GM19025 (cell line): ENCODE measurements around the gene GPSM1.
"Not testable (repeated sequence)": the region's sequence is repeated elsewhere in the genome, so short reads cannot be mapped to it uniquely, and the experiment has no call there.

Source experiments
- ATAC-seq: cut with Tn5 transposase; IDR thresholded peaks from one replicate; pipeline ENCODE4 v1.9.1; 2021; ENCODE audit warnings: mild to moderate bottlenecking, low read depth, moderate library complexity; ENCODE audit not compliant: unreplicated experiment

The GPSM1 gene

GRCh38 chr9:136342181-136343120 lies 15.1 kb downstream of the GPSM1 start:
- no peak for ATAC-seq

DNA sequence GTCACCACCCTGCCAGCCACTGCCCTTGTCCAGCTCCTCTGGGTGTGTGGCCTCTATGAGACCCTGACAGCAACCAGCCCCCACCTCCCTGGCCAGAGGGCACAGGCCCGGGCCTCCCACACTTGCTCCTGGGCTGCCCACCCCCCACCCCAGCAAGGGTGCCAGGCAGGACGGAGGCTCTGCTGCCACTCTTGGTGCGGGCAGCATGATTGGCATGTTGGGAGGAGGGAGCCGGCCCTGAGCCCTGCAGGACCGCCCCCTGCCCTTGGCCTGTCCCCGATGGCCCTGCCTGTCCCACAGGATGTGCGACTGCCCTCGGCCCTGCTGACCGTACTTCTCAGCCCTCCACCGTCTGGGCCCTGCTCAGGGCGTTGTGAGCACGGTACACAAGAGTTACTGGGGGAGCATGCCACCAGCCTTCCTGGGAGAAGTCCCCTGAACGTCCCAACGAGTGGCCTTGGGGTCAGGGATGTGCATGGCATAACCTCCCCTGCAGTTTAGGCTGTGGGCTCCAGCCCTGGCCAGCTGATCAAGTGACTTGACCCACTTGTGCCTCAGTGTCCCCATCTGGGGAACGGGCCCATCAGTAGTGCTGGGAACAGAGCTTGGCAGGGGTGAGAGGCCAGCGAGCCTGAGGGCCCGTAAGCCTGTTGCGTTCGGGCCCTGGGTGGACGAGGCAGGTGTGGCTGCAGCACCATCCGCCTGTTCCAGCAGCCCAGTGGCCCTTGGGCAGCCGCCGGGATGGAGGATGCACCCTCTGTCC lies 16.0 kb downstream of the GPSM1 start:
- ATAC-seq, result no peak

GRCh38 chr9:136343884-136344269 lies 16.5 kb downstream of the GPSM1 start:
- ATAC-seq, result no peak

DNA sequence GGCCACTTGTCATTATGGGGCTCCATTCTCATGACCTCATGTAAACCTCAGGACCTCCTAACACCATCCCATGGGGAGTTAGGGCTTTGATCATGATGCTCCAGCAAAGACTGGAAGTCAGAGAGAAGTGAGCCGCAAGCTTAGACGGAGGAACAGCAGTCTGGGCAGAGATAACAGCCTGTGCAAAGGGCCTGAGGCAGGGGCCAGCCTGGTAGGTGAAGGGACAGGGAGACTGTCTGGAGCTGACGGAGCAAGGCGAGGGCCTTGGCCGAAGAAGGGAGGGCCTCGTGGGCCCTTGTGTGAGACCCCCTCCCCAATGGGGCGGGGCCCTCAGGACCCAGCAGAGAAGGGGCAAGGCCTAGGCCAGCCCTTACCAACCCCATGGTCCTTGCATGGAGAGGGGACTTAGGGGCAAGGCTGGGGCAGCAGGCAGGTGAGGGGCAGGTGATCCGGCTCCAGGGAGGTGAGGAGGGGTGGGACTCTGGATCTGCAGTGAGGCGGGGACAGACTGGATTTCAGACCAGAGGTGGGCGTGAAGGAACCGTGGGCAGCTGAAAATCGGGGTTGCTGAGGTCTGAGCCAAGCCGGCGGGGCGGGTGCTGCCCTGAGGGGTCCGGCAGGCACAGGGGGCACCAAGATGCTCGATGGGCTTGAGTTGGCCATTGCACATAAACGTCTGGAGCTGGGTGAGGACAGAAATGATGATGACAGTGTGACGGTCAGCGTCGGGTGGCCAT lies 17.4 kb downstream of the GPSM1 start:
- no peak for ATAC-seq

GRCh38 chr9:136345281-136346156 lies 18.2 kb downstream of the GPSM1 start:
- ATAC-seq, result no peak

DNA sequence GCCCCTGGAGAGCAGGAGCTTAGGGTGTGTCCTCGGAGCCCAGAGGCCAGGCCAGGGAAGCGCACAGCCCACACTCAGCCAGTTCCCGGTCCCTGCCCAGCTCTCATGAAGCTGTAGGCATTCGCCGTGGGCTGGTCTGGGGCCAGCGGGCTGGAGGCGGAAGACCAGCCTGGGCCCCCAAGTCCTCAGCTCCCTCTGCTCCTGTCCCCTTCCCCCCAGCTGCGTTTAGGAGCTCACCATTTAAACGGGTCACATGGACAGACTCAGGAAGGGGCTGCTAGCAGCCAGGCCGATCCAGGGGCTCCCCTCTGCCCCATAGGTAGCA lies 18.8 kb downstream of the GPSM1 start:
- no peak for ATAC-seq

- ATAC-seq, result no peak
These were observed 19.7 kb downstream of the GPSM1 start for GRCh38 chr9:136346927-136347465.

- no peak for ATAC-seq
These were observed 20.3 kb downstream of the GPSM1 start for GRCh38 chr9:136347472-136348256.

DNA sequence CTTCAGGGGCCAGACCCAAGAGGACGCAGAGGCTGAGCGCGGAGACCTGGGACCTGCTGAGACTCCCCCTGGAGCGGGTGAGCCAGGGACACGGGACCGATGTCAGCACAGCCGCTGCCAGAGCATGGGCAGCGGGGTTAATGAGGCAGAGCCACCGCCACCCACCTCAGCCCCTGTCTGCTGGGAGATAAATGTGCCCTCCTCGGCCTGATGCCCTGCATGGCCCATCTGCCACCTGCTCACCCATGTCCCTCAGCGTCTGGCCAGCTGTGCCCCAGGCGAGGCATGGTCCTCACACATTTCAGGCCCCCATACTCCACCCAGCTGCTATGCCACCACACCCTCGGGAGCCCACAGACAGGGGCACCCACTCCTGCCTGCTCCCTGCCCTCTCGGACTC lies 21.4 kb downstream of the GPSM1 start:
- no peak for ATAC-seq

GRCh38 chr9:136349546-136349945 lies 22.2 kb downstream of the GPSM1 start:
- ATAC-seq, result no peak

GRCh38 chr9:136351252-136351800 lies 24.0 kb downstream of the GPSM1 start:
- no peak for ATAC-seq

DNA sequence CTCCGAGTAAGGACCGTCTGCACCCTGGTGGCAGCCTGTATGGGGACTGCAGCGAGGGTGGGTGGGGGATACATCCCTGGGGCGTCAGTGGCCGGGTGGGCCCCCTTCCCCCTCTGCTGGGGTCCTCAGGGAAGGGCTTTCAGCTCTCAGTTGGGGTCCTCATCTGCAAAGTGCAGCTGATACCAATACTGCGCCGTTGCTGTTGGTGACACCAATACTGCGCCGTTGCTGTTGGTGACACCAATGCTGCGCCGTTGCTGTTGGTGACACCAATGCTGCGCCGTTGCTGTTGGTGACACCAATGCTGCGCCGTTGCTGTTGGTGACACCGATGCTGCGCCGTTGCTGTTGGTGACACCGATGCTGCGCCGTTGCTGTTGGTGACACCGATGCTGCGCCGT lies 24.5 kb downstream of the GPSM1 start:
- not testable (repeated sequence) for ATAC-seq

- no peak for ATAC-seq
These were observed 25.3 kb downstream of the GPSM1 start for GRCh38 chr9:136352682-136353081.

DNA sequence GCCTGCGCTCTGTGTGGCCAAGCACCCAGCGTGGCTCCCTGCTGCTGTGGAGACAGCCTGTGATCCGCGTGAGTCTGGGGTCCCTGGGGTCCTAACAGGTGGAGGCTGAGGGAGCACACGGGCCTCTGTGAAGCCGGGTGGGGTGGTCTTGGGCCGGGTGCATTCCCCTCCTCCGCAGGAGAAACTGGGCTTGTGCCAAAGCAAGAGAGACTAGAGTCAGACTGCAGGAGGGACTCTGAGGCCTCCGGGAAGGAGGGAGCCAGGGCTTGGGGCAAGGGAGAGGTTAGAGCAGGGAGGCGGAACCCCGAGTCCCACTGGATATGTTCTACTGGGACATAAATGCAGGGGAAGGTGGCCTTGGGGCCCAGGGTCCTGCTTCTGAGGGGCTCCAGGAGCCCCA lies 25.7 kb downstream of the GPSM1 start:
- no peak for ATAC-seq

- no peak for ATAC-seq
These were observed 26.6 kb downstream of the GPSM1 start for GRCh38 chr9:136353757-136354488.

DNA sequence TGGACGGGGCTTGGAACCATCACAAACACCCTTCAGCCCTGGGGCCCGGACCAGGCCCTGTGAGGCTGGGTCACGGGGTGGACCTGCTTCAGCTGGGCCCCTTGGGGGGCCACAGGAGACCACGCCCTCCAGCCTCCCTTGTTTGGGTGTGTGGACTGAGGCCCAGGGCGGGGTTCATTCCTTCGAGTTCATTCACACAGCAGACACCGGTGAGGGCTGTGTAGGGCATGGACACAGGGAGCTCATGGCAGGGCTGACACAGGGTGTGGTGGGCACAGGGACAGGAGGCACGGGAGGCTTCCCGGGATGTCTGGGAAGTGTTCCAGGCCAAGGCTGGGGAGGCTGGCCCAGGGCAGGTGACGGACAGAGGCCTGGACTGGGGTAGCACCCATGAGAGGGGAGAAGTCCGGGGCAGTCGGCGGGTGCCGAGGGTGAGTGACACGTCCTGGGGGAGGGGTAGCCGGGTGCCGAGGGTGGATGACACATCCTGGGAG lies 27.3 kb downstream of the GPSM1 start:
- no peak for ATAC-seq

- ATAC-seq, result no peak
These were observed 28.5 kb downstream of the GPSM1 start for GRCh38 chr9:136355616-136356557.
